ENCODE data around the gene IVD. TPM values are rescaled to one million over a fixed set of nuclear protein-coding genes. Genes with fewer than 3 reads are reported as not detected.

The IVD gene
- total and polyA plus RNA-seq, 2 donors (not counting 1 experiment from before 2014, with no cell fraction given), result 41.7 to 106 TPM

DNA sequence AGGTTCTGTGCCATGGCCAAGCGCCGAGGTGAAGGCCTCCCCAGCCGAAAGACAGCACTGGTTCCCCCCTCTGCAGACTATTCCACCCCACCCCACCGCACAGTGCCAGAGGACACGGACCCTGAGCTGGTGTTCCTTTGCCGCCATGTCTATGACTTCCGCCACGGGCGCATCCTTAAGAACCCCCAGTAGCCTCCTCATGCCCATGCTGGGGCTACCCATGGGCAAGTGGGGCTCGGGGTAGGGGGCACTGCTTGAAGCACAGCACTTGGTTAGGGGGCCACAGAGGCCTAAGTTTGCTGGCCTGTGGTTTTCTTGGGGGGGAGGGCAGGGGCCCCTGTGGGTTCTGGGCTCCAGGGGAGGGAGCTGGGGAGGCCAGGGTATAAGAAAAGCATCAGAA is 60.3 kb downstream of the IVD start:
- H3K9ac ChIP-seq (ENCODE audit: low read length), result no peak overlapping the region
- POLR2A ChIA-PET, result no interaction called here
- Mint-ChIP-seq H3K4me1 (no peaks in the 10 kb centered on the region), H3K9me3 (ENCODE audit: insufficient read depth) (no peaks in the 10 kb centered on the region), H3K4me3 (no peak overlapping the region), H3K27ac (no peak overlapping the region), H3K27me3 (no peaks in the 10 kb centered on the region)
- no peaks in the 10 kb centered on the region for H3K27me3 ChIP-seq (replicated peaks in 1 of 4; ENCODE audit: control extremely low read depth in 1 of 4, control insufficient read depth in 3 of 4, insufficient read depth in 4 of 4, low read length in 3 of 4)
- peaks cover 0 to 5% of the 10 kb centered on the region in 2 donors for H3K4me1 ChIP-seq (ENCODE audit: control insufficient read depth in 2 of 2, insufficient read depth in 2 of 2, low read length in 2 of 2)
- DNase-seq (no peak), ATAC-seq (ENCODE audit: low read depth) (no peak)
- H3K9me3 ChIP-seq (ENCODE audit: control extremely low read depth in 1 of 3, control insufficient read depth in 2 of 3, insufficient read depth in 1 of 3, low read length in 2 of 3), result no peaks in the 10 kb centered on the region
- intact Hi-C loops (cut with micrococcal nuclease), result no loop called here
- no peaks in the 10 kb centered on the region for H4K20me1 ChIP-seq (ENCODE audit: control insufficient read depth, insufficient read depth, low read length, poor library complexity, severe bottlenecking)
- no peak for TF ChIP-seq EZH2 (IDR thresholded peaks at IDR 0.05; ENCODE audit: borderline replicate concordance, insufficient read depth, low read depth, low read length, poor library complexity, severe bottlenecking)
- TF ChIP-seq, protein P1, sequence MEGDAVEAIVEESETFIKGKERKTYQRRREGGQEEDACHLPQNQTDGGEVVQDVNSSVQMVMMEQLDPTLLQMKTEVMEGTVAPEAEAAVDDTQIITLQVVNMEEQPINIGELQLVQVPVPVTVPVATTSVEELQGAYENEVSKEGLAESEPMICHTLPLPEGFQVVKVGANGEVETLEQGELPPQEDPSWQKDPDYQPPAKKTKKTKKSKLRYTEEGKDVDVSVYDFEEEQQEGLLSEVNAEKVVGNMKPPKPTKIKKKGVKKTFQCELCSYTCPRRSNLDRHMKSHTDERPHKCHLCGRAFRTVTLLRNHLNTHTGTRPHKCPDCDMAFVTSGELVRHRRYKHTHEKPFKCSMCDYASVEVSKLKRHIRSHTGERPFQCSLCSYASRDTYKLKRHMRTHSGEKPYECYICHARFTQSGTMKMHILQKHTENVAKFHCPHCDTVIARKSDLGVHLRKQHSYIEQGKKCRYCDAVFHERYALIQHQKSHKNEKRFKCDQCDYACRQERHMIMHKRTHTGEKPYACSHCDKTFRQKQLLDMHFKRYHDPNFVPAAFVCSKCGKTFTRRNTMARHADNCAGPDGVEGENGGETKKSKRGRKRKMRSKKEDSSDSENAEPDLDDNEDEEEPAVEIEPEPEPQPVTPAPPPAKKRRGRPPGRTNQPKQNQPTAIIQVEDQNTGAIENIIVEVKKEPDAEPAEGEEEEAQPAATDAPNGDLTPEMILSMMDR (IDR thresholded peaks at IDR 0.05), result no peak
- peaks cover 0 to 54% of the 10 kb centered on the region in 2 experiments for H3K36me3 ChIP-seq (replicated peaks in 1 of 2; ENCODE audit: control extremely low read depth in 1 of 2, control insufficient read depth in 1 of 2, extremely low read depth in 1 of 2, insufficient read depth in 2 of 2, low read length in 1 of 2)
- H3K4me3 ChIP-seq (ENCODE audit: control extremely low read depth in 1 of 5, extremely low read depth in 1 of 5, insufficient read depth in 1 of 5, low read depth in 2 of 5, low read length in 4 of 5), result no peak overlapping the region
- CTCF ChIA-PET, result no interaction called here
- H3K79me2 ChIP-seq (ENCODE audit: control insufficient read depth, insufficient read depth, low read length), result no peaks in the 10 kb centered on the region
- WGBS (ENCODE audit: insufficient coverage), result 100% methylated on average over 6 of the region's 10 CpGs
- no peak overlapping the region for H3K4me2 ChIP-seq (replicated peaks; ENCODE audit: low read depth, low read length, poor library complexity, severe bottlenecking)
- H2AFZ ChIP-seq (ENCODE audit: insufficient read depth, low read depth, low read length, poor library complexity, severe bottlenecking), result no peak overlapping the region
- no peak overlapping the region for H3K27ac ChIP-seq (ENCODE audit: low read length in 2 of 2)

DNA sequence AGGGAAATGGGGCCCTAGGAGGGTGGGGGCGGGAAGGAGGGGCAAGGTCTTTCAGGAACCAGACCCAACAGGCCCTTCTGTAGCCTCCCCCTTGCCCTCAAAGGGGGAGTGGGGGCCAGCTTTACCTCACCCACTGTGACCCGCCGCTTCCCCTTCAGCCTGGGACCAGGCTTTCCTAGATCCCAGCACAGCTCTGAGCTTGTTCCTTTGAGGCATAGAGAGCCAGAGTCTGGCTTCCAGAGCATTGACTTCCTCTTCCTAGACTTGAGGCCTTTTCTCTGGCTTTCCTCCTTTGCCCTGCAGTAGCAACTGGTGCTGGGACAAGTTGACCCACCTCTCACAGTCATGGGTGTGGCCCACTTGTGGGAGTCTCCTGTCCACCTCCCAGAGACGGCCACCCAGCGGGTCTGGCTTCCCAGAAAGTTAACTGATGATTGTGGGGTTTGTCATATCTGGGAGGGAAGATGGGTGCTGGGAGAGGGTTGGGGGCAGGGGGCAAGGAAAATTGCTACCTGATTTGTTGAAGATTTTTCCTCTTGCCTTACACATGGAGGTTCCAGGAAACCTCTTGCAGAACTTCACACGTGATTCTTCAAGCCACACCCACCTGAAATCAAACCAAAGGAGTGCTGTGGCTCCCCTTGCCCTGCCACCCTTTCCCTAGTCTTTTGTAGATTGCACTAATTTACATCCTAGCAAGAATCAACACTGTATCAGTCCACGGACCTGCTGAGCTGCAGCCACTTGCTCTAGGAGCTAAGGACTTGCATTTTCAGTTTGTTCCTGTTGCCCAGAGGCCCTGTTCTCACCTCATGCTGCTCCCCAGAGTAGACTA is 61.0 kb downstream of the IVD start:
- ATAC-seq (ENCODE audit: low read depth) (no peak), DNase-seq (no peak)
- Histone ChIP-seq H3K4me3 (ENCODE audit: control extremely low read depth in 1 of 5, extremely low read depth in 1 of 5, insufficient read depth in 1 of 5, low read depth in 2 of 5, low read length in 4 of 5) (no peak overlapping the region), H3K4me1 (ENCODE audit: control insufficient read depth in 2 of 2, insufficient read depth in 2 of 2, low read length in 2 of 2) (peaks cover 0 to 8% of the 10 kb centered on the region in 2 donors), H3K27me3 (replicated peaks in 1 of 4; ENCODE audit: control extremely low read depth in 1 of 4, control insufficient read depth in 3 of 4, insufficient read depth in 4 of 4, low read length in 3 of 4) (no peaks in the 10 kb centered on the region), H3K9me3 (ENCODE audit: control extremely low read depth in 1 of 3, control insufficient read depth in 2 of 3, insufficient read depth in 1 of 3, low read length in 2 of 3) (no peaks in the 10 kb centered on the region), H3K79me2 (ENCODE audit: control insufficient read depth, insufficient read depth, low read length) (no peaks in the 10 kb centered on the region), H3K36me3 (replicated peaks in 1 of 2; ENCODE audit: control extremely low read depth in 1 of 2, control insufficient read depth in 1 of 2, extremely low read depth in 1 of 2, insufficient read depth in 2 of 2, low read length in 1 of 2) (peaks cover 0 to 52% of the 10 kb centered on the region in 2 experiments), H3K27ac (ENCODE audit: low read length in 2 of 2) (no peak overlapping the region), H4K20me1 (ENCODE audit: control insufficient read depth, insufficient read depth, low read length, poor library complexity, severe bottlenecking) (no peaks in the 10 kb centered on the region), H3K9ac (ENCODE audit: low read length) (no peak overlapping the region), H3K4me2 (replicated peaks; ENCODE audit: low read depth, low read length, poor library complexity, severe bottlenecking) (no peak overlapping the region), H2AFZ (ENCODE audit: insufficient read depth, low read depth, low read length, poor library complexity, severe bottlenecking) (no peak overlapping the region)
- ChIA-PET POLR2A (no interaction called here), CTCF (no interaction called here)
- no peaks in the 10 kb centered on the region for H3K9me3 Mint-ChIP-seq (ENCODE audit: insufficient read depth)
- no peaks in the 10 kb centered on the region for H3K27me3 Mint-ChIP-seq
- TF ChIP-seq, protein P1 (IDR thresholded peaks at IDR 0.05), result no peak
- no peak for TF ChIP-seq EZH2 (IDR thresholded peaks at IDR 0.05; ENCODE audit: borderline replicate concordance, insufficient read depth, low read depth, low read length, poor library complexity, severe bottlenecking)
- WGBS (ENCODE audit: insufficient coverage), result 83% methylated on average over 5 of the region's 7 CpGs
- H3K4me1 Mint-ChIP-seq, result peaks cover 1% of the 10 kb centered on the region
- no peak overlapping the region for H3K27ac Mint-ChIP-seq
- no peak overlapping the region for H3K4me3 Mint-ChIP-seq
- intact Hi-C loops (cut with micrococcal nuclease), result no loop called here
